ENCODE results near the gene LIG1.
"Not testable (repeated sequence)": the region's sequence is repeated elsewhere in the genome, so short reads cannot be mapped to it uniquely, and the experiment has no call there.

The LIG1 gene

DNA sequence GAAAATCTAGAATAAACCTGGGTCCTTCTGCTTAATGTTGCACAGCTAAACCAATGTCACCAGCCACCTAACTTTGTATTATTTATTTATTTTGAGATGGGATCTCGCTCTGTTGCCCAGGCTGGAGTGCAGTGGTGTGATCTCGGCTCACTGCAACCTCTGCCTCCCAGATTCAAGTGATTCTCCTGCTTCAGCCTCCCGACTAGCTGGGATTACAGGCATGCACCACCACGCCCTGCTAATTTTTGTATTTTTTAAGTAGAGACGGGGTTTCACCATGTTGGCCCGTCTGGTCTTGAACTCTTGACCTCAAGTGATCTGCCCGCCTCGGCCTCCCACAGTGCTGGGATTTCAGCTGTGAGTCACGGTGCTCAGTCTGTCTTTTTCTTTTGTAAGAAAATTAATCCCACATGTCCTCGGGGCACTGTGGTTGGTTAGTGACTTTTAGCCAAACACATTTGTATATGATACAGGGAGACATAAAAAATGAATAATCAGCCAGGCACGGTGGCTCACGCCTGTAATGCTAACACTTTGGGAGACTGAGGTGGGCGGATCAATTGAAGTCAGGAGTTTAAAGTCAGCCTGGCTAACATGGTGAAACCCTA, 78.9 kb downstream of the LIG1 start:
- peaks cover 10% of the 10 kb centered on the region for H3K27me3 ChIP-seq (ENCODE audit: control insufficient read depth, insufficient read depth, low read length)
- H3K4me2 ChIP-seq (ENCODE audit: low read length), result peak overlapping the region; percentile 41
- not testable (repeated sequence) for H3K36me3 ChIP-seq (ENCODE audit: insufficient read depth, low read length); H3K9me3 ChIP-seq (replicated peaks; ENCODE audit: low read length); H3K9ac ChIP-seq (ENCODE audit: low read depth, low read length); H3K4me3 ChIP-seq (ENCODE audit: low read length)
- peaks cover 26% of the 10 kb centered on the region for H3K4me1 ChIP-seq (ENCODE audit: control insufficient read depth, insufficient read depth, low read length)

DNA sequence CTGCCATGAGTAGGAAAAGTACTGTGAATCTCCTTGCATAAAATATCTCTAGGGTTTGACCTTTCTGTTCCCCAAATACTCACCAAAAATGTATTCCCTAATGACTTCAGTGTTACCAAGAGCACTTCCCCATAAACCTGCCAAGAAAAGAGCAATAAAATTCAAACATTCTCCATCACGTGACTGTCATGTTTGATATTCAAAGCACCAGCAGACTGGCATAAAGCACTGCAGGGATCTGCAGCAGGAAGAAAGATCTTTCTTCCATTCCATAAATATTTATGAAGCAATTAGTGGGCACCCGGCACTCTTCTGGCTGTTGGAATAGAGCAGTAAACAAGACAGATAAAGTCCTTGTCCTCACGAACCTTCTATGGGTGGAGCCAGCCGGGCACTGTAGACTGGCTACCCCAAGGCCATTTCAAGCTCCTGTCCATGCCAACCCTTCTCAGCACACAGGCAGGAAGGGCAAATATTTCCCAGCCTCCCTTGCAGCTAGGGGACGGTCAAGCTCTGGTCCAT, 79.8 kb downstream of the LIG1 start:
- Histone ChIP-seq H3K4me1 (ENCODE audit: control insufficient read depth, insufficient read depth, low read length) (peaks cover 26% of the 10 kb centered on the region), H3K4me3 (ENCODE audit: low read length) (no peak overlapping the region), H3K27me3 (ENCODE audit: control insufficient read depth, insufficient read depth, low read length) (peaks cover 10% of the 10 kb centered on the region)

DNA sequence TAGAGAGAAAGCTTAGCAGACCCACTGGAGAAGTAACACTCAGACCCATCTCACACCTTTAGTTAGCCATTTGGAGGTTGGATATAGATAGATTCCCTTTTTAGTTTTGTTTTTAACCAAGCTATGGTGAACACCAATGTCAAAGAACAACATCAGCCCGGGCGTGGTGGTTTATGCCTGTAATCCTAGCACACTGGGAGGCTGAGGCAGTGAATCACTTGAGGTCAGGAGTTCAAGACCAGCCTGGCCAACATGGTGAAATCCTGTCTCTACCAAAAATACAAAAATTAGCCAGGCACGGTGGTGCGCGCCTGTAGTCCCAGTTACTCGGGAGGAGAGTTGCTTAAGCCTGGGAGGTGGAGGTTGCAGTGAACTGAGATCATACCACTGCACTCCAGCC, 81.2 kb downstream of the LIG1 start:
- H3K4me2 ChIP-seq (ENCODE audit: low read length); H3K36me3 ChIP-seq (ENCODE audit: insufficient read depth, low read length); H3K4me3 ChIP-seq (ENCODE audit: low read length); H3K9ac ChIP-seq (ENCODE audit: low read depth, low read length); H3K9me3 ChIP-seq (replicated peaks; ENCODE audit: low read length): not testable (repeated sequence)
- Histone ChIP-seq H3K27me3 (ENCODE audit: control insufficient read depth, insufficient read depth, low read length) (peaks cover 10% of the 10 kb centered on the region), H3K4me1 (ENCODE audit: control insufficient read depth, insufficient read depth, low read length) (peaks cover 26% of the 10 kb centered on the region)

More for the DNA sequence above, 79.8 kb downstream of the LIG1 start:
- Histone ChIP-seq H3K36me3 (ENCODE audit: insufficient read depth, low read length) (no peaks in the 10 kb centered on the region), H3K9me3 (replicated peaks; ENCODE audit: low read length) (no peaks in the 10 kb centered on the region), H3K4me2 (ENCODE audit: low read length) (peak overlapping the region; percentile 10), H3K9ac (ENCODE audit: low read depth, low read length) (no peak overlapping the region)

DNA sequence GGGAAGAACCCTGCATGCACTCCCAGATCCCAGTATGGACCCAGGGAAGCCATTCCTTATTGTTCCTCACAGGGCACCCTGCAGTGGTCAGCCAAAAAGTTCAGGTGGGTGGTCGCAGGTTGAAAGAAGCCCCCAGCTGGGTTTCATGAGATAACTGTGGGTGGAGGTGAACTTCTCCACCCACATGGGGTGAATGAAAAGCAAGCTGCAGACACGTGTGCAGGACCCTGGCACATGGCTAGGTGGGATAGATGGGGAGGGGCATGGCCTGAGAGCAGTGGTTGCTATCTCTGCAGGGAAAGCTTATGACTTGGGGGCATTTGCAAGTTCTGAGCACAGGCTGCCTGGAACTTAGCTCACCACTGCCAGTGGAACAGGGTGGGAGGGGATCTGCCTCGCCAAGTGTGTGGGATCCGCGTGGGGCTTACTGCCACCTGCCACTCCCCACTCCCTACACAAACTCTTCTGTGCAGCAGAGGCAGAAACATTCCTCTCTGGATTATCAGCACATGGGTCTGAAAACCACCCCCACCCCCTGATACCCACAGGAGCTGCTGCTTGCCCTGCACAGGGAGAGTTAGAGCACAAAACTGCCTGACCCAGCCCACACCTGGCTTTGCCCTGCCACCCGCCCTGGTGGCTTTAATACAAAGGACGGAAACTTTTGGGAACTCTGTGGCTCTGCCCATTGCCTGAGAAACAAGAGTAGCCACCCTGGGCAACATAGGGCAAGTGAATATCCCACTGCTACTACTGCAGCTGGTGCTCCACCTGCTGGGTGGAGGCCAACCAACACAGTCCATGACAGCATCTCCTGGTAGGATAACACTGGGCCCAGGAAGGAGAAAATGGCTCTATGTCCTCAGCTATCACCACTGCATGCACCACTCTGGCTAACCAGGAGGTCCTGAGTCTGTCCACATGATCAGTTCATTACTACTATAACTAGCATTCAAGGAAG, 84.0 kb downstream of the LIG1 start:
- peaks cover 10% of the 10 kb centered on the region for H3K27me3 ChIP-seq (ENCODE audit: control insufficient read depth, insufficient read depth, low read length)
- H3K4me1 ChIP-seq (ENCODE audit: control insufficient read depth, insufficient read depth, low read length), result peaks cover 18% of the 10 kb centered on the region
- H3K36me3 ChIP-seq (ENCODE audit: insufficient read depth, low read length), result no peaks in the 10 kb centered on the region
- H3K9ac ChIP-seq (ENCODE audit: low read depth, low read length), result no peak overlapping the region
- H3K9me3 ChIP-seq (replicated peaks; ENCODE audit: low read length), result no peaks in the 10 kb centered on the region
- H3K4me3 ChIP-seq (ENCODE audit: low read length), result no peak overlapping the region
- H3K4me2 ChIP-seq (ENCODE audit: low read length), result no peak overlapping the region

DNA sequence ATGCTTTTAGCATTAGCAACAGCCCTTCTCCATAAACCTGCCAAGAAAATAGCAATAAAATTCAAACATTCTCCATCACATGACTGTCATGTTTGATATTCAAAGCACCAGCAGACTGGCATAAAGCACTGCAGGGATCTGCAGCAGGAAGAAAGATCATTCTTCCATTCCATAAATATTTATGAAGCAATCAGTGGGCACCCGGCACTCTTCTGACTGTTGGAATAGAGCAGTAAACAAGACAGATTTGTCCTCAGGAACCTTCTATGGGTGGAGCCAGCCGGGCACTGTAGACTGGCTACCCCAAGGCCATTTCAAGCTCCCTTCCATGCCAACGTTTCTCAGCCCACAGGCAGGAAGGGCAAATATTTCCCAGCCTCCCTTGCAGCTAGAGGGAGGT, 85.1 kb downstream of the LIG1 start:
- peaks cover 10% of the 10 kb centered on the region for H3K27me3 ChIP-seq (ENCODE audit: control insufficient read depth, insufficient read depth, low read length)
- H3K9ac ChIP-seq (ENCODE audit: low read depth, low read length), result no peak overlapping the region
- no peaks in the 10 kb centered on the region for H3K36me3 ChIP-seq (ENCODE audit: insufficient read depth, low read length)
- no peaks in the 10 kb centered on the region for H3K9me3 ChIP-seq (replicated peaks; ENCODE audit: low read length)
- peaks cover 7% of the 10 kb centered on the region for H3K4me1 ChIP-seq (ENCODE audit: control insufficient read depth, insufficient read depth, low read length)
- no peak overlapping the region for H3K4me2 ChIP-seq (ENCODE audit: low read length)
- no peak overlapping the region for H3K4me3 ChIP-seq (ENCODE audit: low read length)

DNA sequence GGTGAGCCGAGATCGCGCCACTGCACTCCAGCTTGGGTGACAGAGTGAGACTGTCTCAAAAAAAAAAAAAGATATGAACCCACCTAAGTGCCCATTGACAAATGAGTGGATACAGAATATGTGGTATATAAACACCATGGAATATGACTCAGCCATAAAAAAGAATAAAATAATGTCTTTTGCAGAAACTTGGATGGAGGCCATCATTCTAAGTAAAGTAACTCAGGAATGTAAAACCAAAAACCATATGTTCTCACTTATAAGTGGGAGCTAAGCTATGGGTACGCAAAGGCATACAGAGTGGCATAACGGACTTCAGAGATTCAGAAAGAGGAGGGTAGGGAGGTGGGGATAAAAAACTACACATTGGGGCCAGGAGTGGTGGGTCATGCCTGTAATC, 89.0 kb downstream of the LIG1 start:
- Histone ChIP-seq H3K4me1 (ENCODE audit: control insufficient read depth, insufficient read depth, low read length) (no peaks in the 10 kb centered on the region), H3K9ac (ENCODE audit: low read depth, low read length) (no peak overlapping the region)

DNA sequence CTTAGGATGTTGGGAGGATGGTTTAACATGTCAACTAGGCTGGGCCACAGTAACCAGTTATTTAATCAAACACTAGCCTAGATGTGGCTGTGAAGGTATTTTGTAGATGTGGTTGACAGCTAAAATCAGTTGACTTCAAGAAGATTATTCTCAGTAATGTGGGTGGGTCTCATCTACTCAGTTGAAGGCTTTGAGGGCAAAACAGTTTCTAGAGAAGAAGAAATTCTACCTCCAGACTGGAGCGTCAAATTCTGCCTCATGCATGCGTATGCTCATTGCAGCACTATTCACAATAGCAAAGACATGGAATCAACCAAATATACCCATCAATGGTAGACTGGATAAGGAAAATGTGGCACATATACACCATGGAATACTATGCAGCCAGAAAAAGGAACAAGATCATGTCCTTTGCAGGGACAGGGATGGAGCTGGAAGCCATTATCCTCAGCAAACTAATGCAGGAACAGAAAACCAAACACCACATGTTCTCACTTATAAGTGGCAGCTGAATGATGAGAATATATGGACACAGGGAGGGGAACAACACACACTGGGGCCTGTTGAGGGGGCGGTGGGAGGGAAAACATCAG, 99.9 kb downstream of the LIG1 start:
- not testable (repeated sequence) for H3K9me3 ChIP-seq (replicated peaks; ENCODE audit: low read length)

More for the DNA sequence above, 89.0 kb downstream of the LIG1 start:
- no peaks in the 10 kb centered on the region for H3K9me3 ChIP-seq (replicated peaks; ENCODE audit: low read length)
- no peak overlapping the region for H3K4me2 ChIP-seq (ENCODE audit: low read length)
- no peaks in the 10 kb centered on the region for H3K27me3 ChIP-seq (ENCODE audit: control insufficient read depth, insufficient read depth, low read length)
- H3K36me3 ChIP-seq (ENCODE audit: insufficient read depth, low read length), result no peaks in the 10 kb centered on the region
- no peak overlapping the region for H3K4me3 ChIP-seq (ENCODE audit: low read length)

DNA sequence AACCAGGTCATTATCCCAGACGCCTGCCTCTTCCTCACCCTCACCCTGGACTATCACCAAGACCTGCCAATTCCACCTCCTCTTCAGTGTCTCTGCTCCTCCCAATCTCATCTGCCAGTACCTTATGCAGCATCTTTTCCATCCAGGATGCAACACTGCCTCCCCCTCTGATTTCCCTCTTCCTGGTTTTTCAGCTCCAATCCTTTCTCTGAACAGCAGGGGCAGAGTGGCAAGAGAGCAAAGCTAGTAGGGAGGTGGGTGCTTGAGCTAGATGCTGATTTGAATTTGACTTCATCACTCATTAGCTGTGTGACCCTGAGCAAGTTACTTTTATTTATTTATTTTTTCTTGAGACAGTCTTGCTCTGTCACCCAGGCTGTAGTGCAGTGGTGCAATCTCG, 100.7 kb downstream of the LIG1 start:
- H3K9me3 ChIP-seq (replicated peaks; ENCODE audit: low read length), result no peaks in the 10 kb centered on the region
- no peaks in the 10 kb centered on the region for H3K27me3 ChIP-seq (ENCODE audit: control insufficient read depth, insufficient read depth, low read length)
- H3K36me3 ChIP-seq (ENCODE audit: insufficient read depth, low read length), result no peaks in the 10 kb centered on the region
- no peak overlapping the region for H3K4me3 ChIP-seq (ENCODE audit: low read length)
- H3K4me2 ChIP-seq (ENCODE audit: low read length), result no peak overlapping the region
- no peaks in the 10 kb centered on the region for H3K4me1 ChIP-seq (ENCODE audit: control insufficient read depth, insufficient read depth, low read length)
- H3K9ac ChIP-seq (ENCODE audit: low read depth, low read length), result no peak overlapping the region

More for the DNA sequence above, 99.9 kb downstream of the LIG1 start:
- H3K9ac ChIP-seq (ENCODE audit: low read depth, low read length); H3K4me1 ChIP-seq (ENCODE audit: control insufficient read depth, insufficient read depth, low read length); H3K4me3 ChIP-seq (ENCODE audit: low read length); H3K36me3 ChIP-seq (ENCODE audit: insufficient read depth, low read length); H3K4me2 ChIP-seq (ENCODE audit: low read length); H3K27me3 ChIP-seq (ENCODE audit: control insufficient read depth, insufficient read depth, low read length): not testable (repeated sequence)
